Trophoblast cell (in vitro differentiated cells and primary cell): Measurements from ENCODE around the gene CFTR.
A peak's percentile ranks its signal among the peaks of the same experiment; 100 is the strongest.

Experiments
- DNase-seq, 2 donors: peaks; one replicate each; pipeline ENCODE4 v3.0.0-alpha.2; 2016
- H2AFZ ChIP-seq: 2 replicates; pipeline ENCODE4 v1.6.1; 2013; ENCODE audit warnings: low read length, moderate library complexity, mild to moderate bottlenecking; ENCODE audit not compliant: insufficient read depth, poor library complexity
- H2AK5ac ChIP-seq: 2 replicates; pipeline ENCODE4 v1.6.1; 2013; ENCODE audit warnings: mild to moderate bottlenecking, low read length
- H2BK120ac ChIP-seq: 2 replicates; pipeline ENCODE4 v1.6.1; 2013; ENCODE audit warnings: low read length, mild to moderate bottlenecking, moderate library complexity; ENCODE audit not compliant: insufficient read depth, poor library complexity
- H2BK12ac ChIP-seq: 2 replicates; pipeline ENCODE4 v1.6.1; 2013; ENCODE audit warnings: mild to moderate bottlenecking, low read length, moderate library complexity
- H2BK5ac ChIP-seq: 2 replicates; pipeline ENCODE4 v1.6.1; 2013; ENCODE audit warnings: low read length, low read depth, moderate library complexity, mild to moderate bottlenecking; ENCODE audit not compliant: poor library complexity
- H3K14ac ChIP-seq: 2 replicates; pipeline ENCODE4 v1.6.1; 2013; ENCODE audit warnings: mild to moderate bottlenecking, low read length
- H3K18ac ChIP-seq: 2 replicates; pipeline ENCODE4 v1.6.1; 2013; ENCODE audit warnings: mild to moderate bottlenecking, low read length
- H3K23ac ChIP-seq: 2 replicates; pipeline ENCODE4 v1.6.1; 2013; ENCODE audit warnings: low read length
- H3K27ac ChIP-seq: 2 replicates; pipeline ENCODE4 v1.5.1; 2013; ENCODE audit warnings: low read depth, mild to moderate bottlenecking, inconsistent platforms, low read length, moderate library complexity
- H3K27me3 ChIP-seq: 2 replicates; pipeline ENCODE4 v1.6.1; 2013; ENCODE audit warnings: inconsistent platforms, mild to moderate bottlenecking, low read length, moderate library complexity; ENCODE audit not compliant: insufficient read depth
- H3K36me3 ChIP-seq, 2 experiments: 1 replicate in 1 of 2; 2 replicates in 1 of 2; pipeline ENCODE4 v1.6.1; 2013; ENCODE audit warnings: low read length in 2 of 2, mild to moderate bottlenecking in 2 of 2, moderate library complexity in 1 of 2; ENCODE audit not compliant: insufficient read depth in 2 of 2, control insufficient read depth in 1 of 2
- H3K4ac ChIP-seq: 2 replicates; pipeline ENCODE4 v1.6.1; 2013; ENCODE audit warnings: low read depth, mild to moderate bottlenecking, low read length, moderate library complexity
- H3K4me1 ChIP-seq, 2 experiments: 1 replicate in 1 of 2; 2 replicates in 1 of 2; pipeline ENCODE4 v1.6.1; 2013; ENCODE audit warnings: low read length in 2 of 2, mild to moderate bottlenecking in 2 of 2, moderate library complexity in 1 of 2; ENCODE audit not compliant: insufficient read depth in 2 of 2, control insufficient read depth in 1 of 2
- H3K4me2 ChIP-seq: 2 replicates; pipeline ENCODE4 v1.6.1; 2013; ENCODE audit warnings: inconsistent platforms, mild to moderate bottlenecking, low read length, moderate library complexity
- H3K4me3 ChIP-seq: 2 replicates; pipeline ENCODE4 v1.5.1; 2013; ENCODE audit warnings: mild to moderate bottlenecking, low read depth, low read length, inconsistent platforms
- H3K79me1 ChIP-seq: one replicate; pipeline ENCODE4 v1.6.1; 2013; ENCODE audit warnings: low read length
- H3K79me2 ChIP-seq: 2 replicates; pipeline ENCODE4 v1.6.1; 2013; ENCODE audit warnings: low read length, mild to moderate bottlenecking; ENCODE audit not compliant: control insufficient read depth, insufficient read depth, poor library complexity
- H3K9ac ChIP-seq: 2 replicates; pipeline ENCODE4 v1.6.1; 2013; ENCODE audit warnings: mild to moderate bottlenecking, low read length
- H3K9me3 ChIP-seq: 2 replicates; pipeline ENCODE4 v1.6.1; 2013; ENCODE audit warnings: low read depth, mild to moderate bottlenecking, control low read depth, inconsistent platforms, low read length; ENCODE audit not compliant: insufficient read depth
- H4K12ac ChIP-seq: 2 replicates; pipeline ENCODE4 v1.6.1; 2013; ENCODE audit warnings: low read depth, mild to moderate bottlenecking, low read length, moderate library complexity
- H4K8ac ChIP-seq: 2 replicates; pipeline ENCODE4 v1.6.1; 2013; ENCODE audit warnings: low read depth, mild to moderate bottlenecking, low read length, moderate library complexity
- H4K91ac ChIP-seq: one replicate; pipeline ENCODE4 v1.6.1; 2013; ENCODE audit warnings: low read depth, mild to moderate bottlenecking, low read length, moderate library complexity
- WGBS: extraction: QIAGEN DNeasy Blood & Tissue Kit; methylation state at CpG from one replicate; pipeline ENCODE4 v1.1.7; 2013; ENCODE audit warnings: missing lambda C conversion rate; ENCODE audit not compliant: insufficient read length, insufficient coverage; ENCODE audit errors: extremely low coverage; 5-methylcytosine and 5-hydroxymethylcytosine counted together

Gene CFTR

GRCh38 chr7:117630501-117630900, 150.7 kb downstream of the CFTR start:
- H3K23ac ChIP-seq, result no peak overlapping the region
- H4K8ac ChIP-seq, result peak overlapping the region; percentile 53
- no peaks in the 10 kb centered on the region for H3K27me3 ChIP-seq
- H3K4me3 ChIP-seq, result no peak overlapping the region
- no peak overlapping the region for H3K27ac ChIP-seq
- no CpG with 5 or more reads among the region's 4 CpGs for WGBS
- peak overlapping the region; percentile 65 for H3K18ac ChIP-seq
- H3K14ac ChIP-seq, result peak overlapping the region; percentile 74
- no peak overlapping the region for H2AFZ ChIP-seq
- no peaks in the 10 kb centered on the region for H3K36me3 ChIP-seq
- no peak overlapping the region for H2BK12ac ChIP-seq
- no peak overlapping the region for H4K12ac ChIP-seq
- H3K4me1 ChIP-seq, result no peaks in the 10 kb centered on the region
- H4K91ac ChIP-seq, result peak overlapping the region; percentile 73
- H3K79me2 ChIP-seq, result no peaks in the 10 kb centered on the region
- no peaks in the 10 kb centered on the region for H3K9me3 ChIP-seq
- H3K9ac ChIP-seq, result no peak overlapping the region
- H3K4me2 ChIP-seq, result no peak overlapping the region
- H3K79me1 ChIP-seq, result peaks cover 4% of the 10 kb centered on the region
- peak overlapping the region; percentile 73 for H2BK5ac ChIP-seq
- H3K4ac ChIP-seq, result no peak overlapping the region
- H2AK5ac ChIP-seq, result no peak overlapping the region
- peak overlapping the region; percentile 90 for H2BK120ac ChIP-seq
- no peak for DNase-seq

GRCh38 chr7:117630907-117631564, 151.2 kb downstream of the CFTR start:
- Histone ChIP-seq H3K14ac (peak overlapping the region; percentile 74), H2BK12ac (no peak overlapping the region), H4K91ac (peak overlapping the region; percentile 73), H3K4ac (no peak overlapping the region), H2BK120ac (peak overlapping the region; percentile 90), H3K18ac (no peak overlapping the region), H3K9me3 (no peaks in the 10 kb centered on the region), H4K8ac (peak overlapping the region; percentile 53), H2AFZ (no peak overlapping the region), H3K79me1 (peaks cover 4% of the 10 kb centered on the region), H3K4me3 (no peak overlapping the region), H3K79me2 (no peaks in the 10 kb centered on the region), H4K12ac (no peak overlapping the region), H3K36me3 (no peaks in the 10 kb centered on the region), H3K4me2 (no peak overlapping the region), H3K27ac (no peak overlapping the region), H3K4me1 (no peaks in the 10 kb centered on the region), H2BK5ac (peak overlapping the region; percentile 73), H3K23ac (no peak overlapping the region), H3K27me3 (no peaks in the 10 kb centered on the region), H2AK5ac (no peak overlapping the region), H3K9ac (no peak overlapping the region)
- no peak for DNase-seq
- no CpG with 5 or more reads among the region's 1 CpG for WGBS

- H3K4me1 ChIP-seq, result no peaks in the 10 kb centered on the region
- H3K4me2 ChIP-seq, result no peak overlapping the region
- no peak overlapping the region for H2AK5ac ChIP-seq
- H3K27me3 ChIP-seq, result no peaks in the 10 kb centered on the region
- H3K14ac ChIP-seq, result no peak overlapping the region
- H3K23ac ChIP-seq, result no peak overlapping the region
- H3K79me2 ChIP-seq, result no peaks in the 10 kb centered on the region
- H4K91ac ChIP-seq, result no peak overlapping the region
- no peak overlapping the region for H3K4me3 ChIP-seq
- H4K8ac ChIP-seq, result no peak overlapping the region
- no peak overlapping the region for H2BK120ac ChIP-seq
- WGBS, result no CpG with 5 or more reads among the region's 3 CpGs
- peaks cover 4% of the 10 kb centered on the region for H3K79me1 ChIP-seq
- no peaks in the 10 kb centered on the region for H3K9me3 ChIP-seq
- H2AFZ ChIP-seq, result no peak overlapping the region
- DNase-seq, result no peak
- no peak overlapping the region for H2BK12ac ChIP-seq
- no peak overlapping the region for H3K27ac ChIP-seq
- H2BK5ac ChIP-seq, result no peak overlapping the region
- no peak overlapping the region for H3K4ac ChIP-seq
- H3K18ac ChIP-seq, result no peak overlapping the region
- H4K12ac ChIP-seq, result no peak overlapping the region
- H3K36me3 ChIP-seq, result no peaks in the 10 kb centered on the region
- H3K9ac ChIP-seq, result no peak overlapping the region
These were observed 151.8 kb downstream of the CFTR start for GRCh38 chr7:117631652-117632051.

GRCh38 chr7:117637937-117638336, 158.1 kb downstream of the CFTR start:
- Histone ChIP-seq H4K12ac (no peak overlapping the region), H3K27ac (no peak overlapping the region), H3K9ac (no peak overlapping the region), H3K4me2 (no peak overlapping the region), H3K4me3 (no peak overlapping the region), H3K27me3 (no peaks in the 10 kb centered on the region), H3K23ac (no peak overlapping the region), H2BK12ac (no peak overlapping the region), H3K4ac (no peak overlapping the region), H4K91ac (no peak overlapping the region), H2AFZ (no peak overlapping the region), H4K8ac (no peak overlapping the region), H3K14ac (no peak overlapping the region), H3K4me1 (no peaks in the 10 kb centered on the region), H3K79me1 (no peaks in the 10 kb centered on the region), H2AK5ac (no peak overlapping the region), H2BK120ac (no peak overlapping the region), H2BK5ac (no peak overlapping the region), H3K36me3 (no peaks in the 10 kb centered on the region), H3K79me2 (no peaks in the 10 kb centered on the region), H3K18ac (no peak overlapping the region), H3K9me3 (no peaks in the 10 kb centered on the region)
- DNase-seq, result no peak
- no CpG with 5 or more reads among the region's 2 CpGs for WGBS
